GM18873 (cell line): ENCODE data around the gene CBLN3.
"Not testable (repeated sequence)": the region's sequence is repeated elsewhere in the genome, so short reads cannot be mapped to it uniquely, and the experiment has no call there.

Source experiments
- ATAC-seq: cut with Tn5 transposase; IDR thresholded peaks from one replicate; pipeline ENCODE4 v1.9.1; 2021; ENCODE audit warnings: mild to moderate bottlenecking, moderate library complexity, moderate number of reproducible peaks; ENCODE audit not compliant: unreplicated experiment, low FRiP score

Gene CBLN3

DNA sequence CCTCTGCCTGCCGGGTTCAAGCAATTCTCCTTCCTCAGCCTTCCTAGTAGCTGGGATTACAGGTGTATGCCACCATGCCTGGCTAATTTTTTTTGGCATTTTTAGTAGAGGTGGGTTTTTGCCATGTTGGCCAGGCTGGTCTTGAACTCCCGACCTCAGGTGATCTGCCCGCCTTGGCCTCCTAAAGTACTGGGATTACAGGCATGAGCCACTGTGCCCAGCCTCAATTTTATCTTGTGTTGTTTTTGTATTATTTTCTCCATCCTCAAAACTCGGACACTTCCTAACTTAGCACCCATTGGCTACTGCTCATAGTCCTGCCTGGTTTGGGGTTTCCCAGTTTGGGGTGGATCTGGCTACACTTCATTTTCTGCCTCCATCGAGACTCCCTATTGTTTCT lies 41.9 kb downstream of the CBLN3 start:
- not testable (repeated sequence) for ATAC-seq

DNA sequence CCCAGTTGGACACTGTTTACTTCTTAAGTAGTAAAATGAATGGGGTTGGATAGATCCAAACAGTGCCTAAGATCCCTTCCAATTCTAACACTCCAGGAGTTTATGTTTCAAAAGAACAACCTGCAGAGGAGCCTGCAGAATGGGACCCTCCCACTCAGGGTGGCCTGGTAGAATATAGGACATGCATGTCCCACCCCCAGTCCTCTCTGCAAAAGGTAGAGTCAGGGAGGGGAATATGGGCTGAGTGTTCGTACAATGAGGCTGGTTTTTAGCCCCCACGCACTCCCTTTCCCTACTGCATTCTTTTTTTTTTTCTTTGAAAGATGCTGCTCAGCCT lies 42.5 kb downstream of the CBLN3 start:
- no peak for ATAC-seq

DNA sequence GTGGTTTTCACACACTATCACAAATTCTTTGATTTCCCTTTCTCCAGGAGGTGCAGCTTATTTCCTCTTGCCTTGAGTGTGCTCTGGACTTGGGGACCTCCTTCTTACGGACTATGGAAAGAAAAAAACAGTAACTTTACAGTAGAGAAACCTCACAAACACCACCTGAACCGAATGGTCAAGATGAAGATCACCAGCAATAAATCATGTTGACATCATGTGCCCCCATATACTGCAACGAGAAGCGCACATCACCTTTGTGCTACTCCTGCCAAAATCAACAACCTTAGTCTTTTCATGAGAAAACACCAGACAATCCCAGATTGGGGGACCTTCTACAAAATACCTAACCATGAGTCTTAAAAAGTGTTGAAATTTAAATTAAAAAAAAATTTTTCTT lies 43.9 kb downstream of the CBLN3 start:
- ATAC-seq = no peak

DNA sequence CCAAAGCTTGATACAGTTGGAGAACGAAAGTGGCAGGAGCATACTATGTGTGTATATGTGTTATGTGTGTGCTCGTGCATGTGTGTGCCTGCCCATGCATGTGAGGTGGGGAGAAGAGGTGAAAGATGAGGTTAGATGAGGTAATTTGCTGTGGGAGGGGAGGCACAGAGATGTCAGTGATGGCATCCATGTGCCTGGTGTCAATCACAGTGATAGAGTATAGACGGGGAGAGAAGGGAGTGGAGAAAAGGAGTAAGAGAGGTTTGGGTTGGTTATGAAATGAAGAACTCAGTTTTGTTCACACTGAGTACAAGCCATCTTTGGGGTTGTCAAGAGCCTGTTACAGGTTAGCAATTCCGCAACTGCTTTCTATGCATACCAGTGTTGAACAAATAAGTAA lies 45.3 kb downstream of the CBLN3 start:
- no peak for ATAC-seq

DNA sequence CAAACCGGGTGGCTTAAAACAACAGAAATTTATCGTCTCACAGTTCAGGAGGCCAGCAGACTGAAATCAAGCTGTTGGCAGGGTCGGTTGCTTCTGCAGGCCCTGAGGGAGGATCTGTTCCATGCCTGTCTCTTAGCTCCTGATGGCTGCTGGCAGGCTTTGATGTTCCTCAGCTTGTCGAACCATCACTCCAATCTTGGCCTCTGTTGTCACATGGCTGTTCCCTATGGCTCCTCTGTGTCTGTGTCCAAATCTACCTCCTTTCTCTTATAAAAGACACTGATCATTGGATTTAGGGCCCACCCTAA lies 47.5 kb downstream of the CBLN3 start:
- no peak for ATAC-seq

DNA sequence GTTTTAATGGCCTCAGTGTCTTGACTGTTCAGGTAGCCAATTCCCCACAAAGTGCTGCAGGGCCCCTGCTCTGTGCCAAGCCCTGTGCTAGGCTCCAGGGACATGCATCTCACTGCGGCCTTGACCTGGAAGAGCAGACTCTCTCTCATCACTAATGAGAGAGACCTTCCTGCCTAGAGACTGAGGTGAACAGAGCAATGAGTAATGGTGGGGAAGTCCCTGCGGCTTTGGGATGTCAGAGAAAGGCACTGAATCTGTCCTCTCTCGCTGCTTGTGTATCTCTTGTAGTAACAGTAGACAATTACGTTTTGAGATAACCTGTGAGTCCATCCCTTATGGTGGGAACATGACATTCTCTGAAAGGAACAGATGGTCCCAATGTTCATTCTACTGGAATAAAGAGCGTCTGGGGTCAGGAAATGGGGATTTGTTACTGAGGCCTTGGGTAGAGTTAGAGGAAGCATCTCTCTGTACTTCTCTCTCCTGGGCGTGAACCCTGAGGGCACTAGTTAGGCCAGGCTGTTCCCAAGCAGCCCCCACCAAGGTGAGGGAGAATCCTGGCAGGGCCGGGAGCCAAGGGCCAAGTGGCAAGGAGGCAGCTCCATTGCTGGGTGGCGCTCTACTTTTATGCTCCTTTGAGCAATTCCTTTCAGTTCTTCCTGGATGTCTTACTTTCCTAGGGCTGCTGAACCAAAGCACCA lies 48.0 kb downstream of the CBLN3 start:
- ATAC-seq = no peak

DNA sequence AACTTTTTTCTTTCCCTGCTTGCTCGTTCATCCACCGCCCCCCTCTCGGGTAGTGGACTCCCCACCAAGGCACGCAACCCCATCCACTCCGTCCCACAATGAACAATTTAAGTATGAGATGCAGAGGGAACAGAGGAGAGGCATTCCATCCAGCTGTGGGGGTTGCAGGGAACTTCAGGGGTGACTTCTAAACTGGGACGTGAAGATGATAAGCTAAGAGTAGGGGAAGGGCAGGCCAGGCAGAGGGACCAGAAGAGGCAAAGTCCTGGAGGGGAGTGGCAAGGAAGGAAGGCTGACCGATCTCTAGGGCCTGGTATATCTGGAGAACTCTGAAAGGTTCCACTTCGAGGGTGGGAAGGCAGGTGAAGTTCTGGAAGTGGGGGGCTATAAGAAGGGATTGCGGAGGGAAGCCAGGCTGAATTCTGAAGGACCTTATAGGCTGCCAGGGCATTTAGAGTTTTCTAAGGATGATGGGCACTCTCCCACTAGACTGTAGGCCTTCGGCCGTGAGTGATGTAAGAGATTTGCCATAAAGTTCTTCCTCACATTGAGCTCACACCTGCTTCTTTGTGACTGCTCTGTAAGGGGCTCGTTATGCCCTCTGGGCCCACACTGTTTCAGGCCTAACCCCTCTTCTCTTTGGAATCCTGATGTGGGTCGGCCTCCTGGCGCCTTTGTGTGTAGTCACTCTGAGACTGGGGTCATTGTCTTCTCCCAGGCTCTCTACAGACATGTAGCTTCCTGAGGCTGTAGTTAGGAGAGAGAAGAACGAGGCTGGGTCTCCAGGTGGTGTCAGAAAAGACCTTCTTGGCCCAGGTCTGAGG lies 49.3 kb downstream of the CBLN3 start:
- no peak for ATAC-seq

DNA sequence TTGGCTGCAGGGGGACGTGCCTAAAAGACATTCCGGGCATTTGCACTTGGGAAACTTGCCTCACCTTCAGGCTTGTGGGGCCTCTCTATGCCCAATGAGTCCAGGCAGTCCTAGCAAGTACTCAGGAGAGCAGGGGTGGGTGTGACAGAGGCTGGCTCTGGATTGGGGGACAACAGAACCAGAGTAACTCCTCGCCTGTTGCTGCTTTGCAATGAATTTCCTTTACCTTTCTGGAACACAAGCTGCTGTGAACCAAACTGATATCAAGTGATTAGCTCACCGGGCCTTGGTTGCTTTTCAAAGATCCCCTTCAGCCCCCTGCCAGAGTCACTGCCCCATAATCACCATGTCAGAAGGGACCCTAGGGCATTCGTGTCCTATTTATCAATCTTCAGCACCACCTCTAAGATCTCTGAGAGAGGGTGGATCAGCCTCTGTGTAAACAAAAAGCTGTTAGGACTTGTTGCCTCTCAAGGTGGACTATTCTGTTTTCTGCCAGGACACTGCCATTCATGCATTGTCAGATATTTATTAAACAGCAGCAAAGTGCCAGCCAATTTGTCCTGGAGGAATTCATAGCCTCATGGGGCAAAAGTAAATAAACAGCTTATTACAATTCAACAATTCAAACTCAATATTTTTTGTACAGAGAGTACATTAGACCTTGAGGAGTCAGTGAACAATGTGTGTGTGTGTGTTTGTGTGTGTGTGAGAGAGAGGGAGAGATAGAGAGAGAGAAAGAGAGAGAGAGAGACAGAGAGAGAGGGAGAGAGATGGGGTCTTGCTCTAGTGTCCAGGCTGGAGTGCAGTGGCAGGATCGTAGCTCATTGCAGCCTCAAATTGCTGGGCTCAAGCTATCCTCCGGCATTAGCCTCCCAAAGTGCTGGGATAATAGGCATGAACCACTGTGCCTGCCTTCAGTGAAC lies 50.2 kb downstream of the CBLN3 start:
- no peak for ATAC-seq

DNA sequence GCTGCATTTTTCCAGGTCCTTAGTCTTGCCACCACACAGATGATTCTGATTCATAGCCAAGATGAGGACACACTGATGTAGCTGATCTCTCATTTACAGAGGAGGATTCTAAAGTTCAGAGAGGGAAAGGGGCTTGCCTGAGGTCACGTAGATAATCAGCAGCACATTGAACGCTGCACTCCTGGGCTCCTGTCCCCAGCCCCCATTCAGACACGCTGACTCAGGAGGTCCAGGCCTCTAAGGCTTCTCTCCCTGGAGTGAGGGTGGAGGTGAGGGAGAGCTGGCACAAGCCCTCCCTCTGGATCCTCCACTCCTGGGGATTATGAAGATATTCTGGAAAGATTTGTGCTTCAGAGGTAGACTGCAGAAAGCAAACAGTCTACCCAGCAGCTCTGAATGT lies 51.1 kb downstream of the CBLN3 start:
- ATAC-seq = no peak

DNA sequence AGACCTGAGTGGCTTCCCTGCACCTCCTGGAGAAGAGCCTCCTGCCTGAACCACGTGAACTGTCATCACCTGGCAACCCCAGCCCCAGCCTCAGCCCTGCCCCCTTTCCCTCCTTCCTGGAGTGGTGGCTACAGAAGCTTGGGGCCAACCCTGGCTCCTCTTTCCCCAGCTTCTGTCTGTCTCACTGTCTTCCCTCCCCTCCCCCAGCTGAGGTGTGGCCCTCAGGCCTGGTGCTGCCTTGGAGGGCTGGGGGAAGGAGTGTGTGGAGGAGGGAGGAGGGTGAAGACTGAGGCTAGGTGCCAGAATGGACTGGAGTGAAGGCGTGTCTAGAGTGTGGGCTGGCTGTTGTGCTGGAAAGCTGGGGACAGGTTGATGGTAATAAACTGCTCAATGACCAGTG lies 51.8 kb downstream of the CBLN3 start:
- ATAC-seq = no peak

DNA sequence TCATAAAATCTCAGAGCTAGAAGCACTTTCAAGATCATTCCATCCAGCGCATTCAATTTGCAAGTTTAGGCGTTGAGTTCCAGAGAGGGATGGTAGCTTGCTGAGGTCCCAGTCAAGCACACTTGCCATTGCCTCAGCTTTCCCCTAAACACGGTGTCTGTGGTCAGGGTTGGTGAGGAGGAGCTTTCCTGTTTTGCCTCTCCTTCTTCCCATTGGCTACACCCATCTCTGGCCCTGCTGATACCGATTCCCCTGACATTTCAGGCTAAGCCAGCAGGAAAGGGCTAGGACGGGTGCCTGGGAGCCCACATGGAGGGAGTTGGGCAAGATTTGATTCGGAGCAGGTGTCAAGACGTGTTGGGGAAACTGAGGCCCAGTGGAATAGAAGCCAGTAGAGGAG lies 52.3 kb downstream of the CBLN3 start:
- no peak for ATAC-seq
